AG09309 (cell line): ENCODE data around the gene GALNT16.

Experiments
- DNase-seq: peaks from one replicate; pipeline ENCODE4 v3.0.0-alpha.2; 2010; ENCODE audit warnings: low read depth
- H3K4me3 ChIP-seq: 2 replicates; pipeline ENCODE4 v1.5.1; 2011; ENCODE audit warnings: mild to moderate bottlenecking, low read depth, low read length, moderate library complexity; ENCODE audit not compliant: control insufficient read depth
- TF ChIP-seq, protein P1 (sequence below): IDR thresholded peaks from 2 replicates; pipeline ENCODE4 v1.5.1; 2011; ENCODE audit warnings: mild to moderate bottlenecking, low read depth, low read length, inconsistent platforms; ENCODE audit not compliant: insufficient read depth, control insufficient read depth; ENCODE audit errors: missing control alignments

Gene GALNT16

DNA sequence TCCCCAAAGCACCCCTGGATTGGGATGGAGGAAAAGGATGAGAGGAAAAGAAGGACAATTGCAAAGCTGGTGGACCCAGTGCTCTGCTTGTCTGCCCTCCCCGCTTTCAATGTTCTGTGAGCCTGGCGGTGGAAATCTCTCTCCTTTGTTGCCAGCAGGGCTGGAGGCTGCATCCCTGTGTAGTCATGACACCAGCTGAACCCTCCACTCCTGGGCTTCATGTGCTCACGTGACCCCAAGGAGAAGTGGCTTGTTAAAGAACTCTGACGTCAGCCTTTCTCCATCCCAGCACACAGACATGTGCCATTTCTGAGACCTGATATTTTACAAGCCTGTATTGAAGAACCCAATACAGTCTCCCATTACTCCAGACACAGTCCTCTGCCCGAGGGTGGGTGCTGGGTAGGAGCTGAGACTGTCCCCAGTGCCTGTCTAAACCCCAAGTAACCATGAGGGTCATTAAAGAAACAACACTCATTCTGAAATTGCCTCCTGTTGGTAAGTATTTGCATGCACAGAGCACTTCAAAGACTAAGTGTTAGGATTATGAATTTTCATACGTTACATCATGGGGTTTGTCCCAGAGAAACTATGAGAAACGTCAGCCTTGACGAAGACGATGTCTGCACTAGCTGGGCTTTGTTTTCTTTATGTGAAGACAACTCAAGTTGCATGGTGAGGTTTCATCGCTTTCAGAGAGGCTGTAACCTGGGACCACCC, 21.7 kb downstream of the GALNT16 start:
- no peak for DNase-seq
- no peak overlapping the region for H3K4me3 ChIP-seq
- TF ChIP-seq, protein P1, sequence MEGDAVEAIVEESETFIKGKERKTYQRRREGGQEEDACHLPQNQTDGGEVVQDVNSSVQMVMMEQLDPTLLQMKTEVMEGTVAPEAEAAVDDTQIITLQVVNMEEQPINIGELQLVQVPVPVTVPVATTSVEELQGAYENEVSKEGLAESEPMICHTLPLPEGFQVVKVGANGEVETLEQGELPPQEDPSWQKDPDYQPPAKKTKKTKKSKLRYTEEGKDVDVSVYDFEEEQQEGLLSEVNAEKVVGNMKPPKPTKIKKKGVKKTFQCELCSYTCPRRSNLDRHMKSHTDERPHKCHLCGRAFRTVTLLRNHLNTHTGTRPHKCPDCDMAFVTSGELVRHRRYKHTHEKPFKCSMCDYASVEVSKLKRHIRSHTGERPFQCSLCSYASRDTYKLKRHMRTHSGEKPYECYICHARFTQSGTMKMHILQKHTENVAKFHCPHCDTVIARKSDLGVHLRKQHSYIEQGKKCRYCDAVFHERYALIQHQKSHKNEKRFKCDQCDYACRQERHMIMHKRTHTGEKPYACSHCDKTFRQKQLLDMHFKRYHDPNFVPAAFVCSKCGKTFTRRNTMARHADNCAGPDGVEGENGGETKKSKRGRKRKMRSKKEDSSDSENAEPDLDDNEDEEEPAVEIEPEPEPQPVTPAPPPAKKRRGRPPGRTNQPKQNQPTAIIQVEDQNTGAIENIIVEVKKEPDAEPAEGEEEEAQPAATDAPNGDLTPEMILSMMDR, result no peak

DNA sequence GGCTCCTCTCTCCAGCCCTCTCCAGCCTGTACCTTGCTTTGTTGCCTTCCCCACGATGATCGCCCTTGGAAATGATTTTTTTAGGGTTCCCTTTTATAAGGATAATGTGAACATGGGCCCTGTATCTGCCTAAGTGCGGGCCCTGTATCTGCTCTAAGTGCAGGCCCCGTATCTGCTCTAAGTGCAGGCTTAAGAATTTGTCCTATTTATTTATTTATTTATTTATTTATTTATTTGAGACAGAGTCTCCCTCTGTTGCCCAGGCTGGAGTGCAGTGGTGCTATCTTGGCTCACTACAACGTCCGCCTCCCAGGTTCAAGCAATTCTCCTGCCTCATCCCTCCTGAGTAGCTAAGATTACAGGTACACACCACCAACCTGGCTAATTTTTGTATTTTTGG, 22.5 kb downstream of the GALNT16 start:
- TF ChIP-seq, protein P1, result no peak
- no peak for DNase-seq
- H3K4me3 ChIP-seq, result no peak overlapping the region

DNA sequence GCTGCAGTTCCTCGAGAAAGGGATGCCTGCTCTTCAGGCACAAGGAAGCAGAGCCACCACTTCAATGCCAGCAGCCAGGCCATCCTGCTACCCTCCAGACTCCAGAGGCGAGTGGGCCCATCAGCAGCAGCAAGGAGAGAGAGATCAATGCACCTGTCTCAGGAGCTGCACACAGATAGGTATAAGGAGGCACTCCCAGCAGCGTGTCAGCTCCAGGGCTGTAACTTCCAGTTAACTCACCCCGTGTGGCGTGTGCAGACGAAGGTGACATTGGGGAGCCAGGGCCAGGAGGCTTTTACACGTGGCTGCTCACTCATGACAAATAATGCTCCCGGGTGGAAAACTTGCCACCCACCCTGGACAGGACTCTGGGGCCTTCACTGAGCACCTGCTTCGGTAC, 24.2 kb downstream of the GALNT16 start:
- no peak for DNase-seq
- H3K4me3 ChIP-seq, result no peak overlapping the region
- TF ChIP-seq, protein P1, result no peak

DNA sequence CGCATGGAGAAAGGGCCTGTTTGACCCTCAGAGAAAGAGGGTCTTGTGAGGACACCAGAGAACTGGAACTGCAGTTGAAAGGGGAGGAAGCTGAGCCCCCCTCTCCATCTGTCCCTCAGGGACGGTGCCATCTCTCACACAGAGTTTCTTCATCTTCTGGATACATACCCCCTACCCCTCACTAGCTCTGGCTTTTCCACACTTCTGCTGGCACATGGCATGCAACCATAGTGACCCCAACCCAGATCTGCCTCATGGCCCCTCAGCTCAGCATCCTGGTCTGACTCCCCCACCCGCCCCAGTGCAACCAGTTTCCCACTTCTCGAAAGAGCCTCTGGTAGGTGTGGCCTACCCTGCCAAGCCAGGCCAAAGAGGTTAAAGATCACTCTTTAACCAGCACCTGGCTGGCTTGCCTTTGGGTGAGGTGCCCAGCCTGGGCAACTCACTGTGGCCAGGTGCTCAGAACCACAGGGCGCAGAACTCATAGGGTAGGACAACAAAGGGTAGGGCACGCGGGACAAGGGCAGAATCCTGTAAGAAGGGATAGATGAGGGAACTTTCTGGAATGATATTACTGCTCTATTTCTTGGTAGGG, 25.8 kb downstream of the GALNT16 start:
- no peak for DNase-seq

DNA sequence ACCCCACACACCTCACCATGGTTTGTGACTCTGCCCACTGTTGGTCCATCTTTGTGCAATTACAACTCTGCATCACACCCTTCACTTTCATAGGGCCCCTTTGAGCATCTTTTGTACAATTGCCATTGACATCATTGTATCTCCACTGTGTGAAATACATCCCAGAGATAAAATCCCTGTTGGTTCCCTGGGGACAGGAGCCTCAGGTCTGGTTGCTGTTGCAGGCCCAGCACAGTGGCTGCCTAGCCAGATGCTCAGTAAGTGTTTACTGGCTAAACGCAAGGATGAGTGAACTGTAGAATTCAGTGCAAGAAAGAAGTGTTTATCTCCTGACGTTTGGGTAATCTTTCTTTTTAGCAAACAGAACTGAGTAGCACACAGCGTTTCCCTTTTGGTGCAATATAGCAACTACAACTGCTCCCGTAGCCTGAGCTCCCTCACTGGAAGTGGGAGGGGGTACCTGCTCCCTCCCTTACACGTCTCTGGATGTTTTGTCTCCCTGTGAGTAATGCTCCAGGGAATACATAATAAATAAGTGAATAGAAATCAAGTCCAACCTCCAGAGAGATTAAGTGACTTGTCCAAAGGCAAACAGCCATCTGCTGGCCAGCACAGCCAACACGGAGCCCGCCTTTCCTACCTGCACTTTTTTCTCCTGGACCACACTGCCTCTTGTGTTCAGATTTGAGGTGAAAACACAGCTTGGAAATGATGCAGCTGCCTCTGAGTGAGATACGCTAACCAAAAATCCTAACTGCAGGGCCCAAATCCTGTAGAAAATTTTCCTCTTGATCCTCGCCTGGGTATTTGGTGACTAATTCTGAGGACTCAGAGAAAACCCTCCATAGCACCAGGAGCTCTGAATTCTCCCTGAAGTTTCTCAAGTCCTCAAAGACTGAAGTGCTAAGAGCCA, 27.4 kb downstream of the GALNT16 start:
- DNase-seq, result no peak
- TF ChIP-seq, protein P1, result no peak
- H3K4me3 ChIP-seq, result no peak overlapping the region

More for the DNA sequence above, 25.8 kb downstream of the GALNT16 start:
- TF ChIP-seq, protein P1, result no peak
- H3K4me3 ChIP-seq, result no peak overlapping the region

DNA sequence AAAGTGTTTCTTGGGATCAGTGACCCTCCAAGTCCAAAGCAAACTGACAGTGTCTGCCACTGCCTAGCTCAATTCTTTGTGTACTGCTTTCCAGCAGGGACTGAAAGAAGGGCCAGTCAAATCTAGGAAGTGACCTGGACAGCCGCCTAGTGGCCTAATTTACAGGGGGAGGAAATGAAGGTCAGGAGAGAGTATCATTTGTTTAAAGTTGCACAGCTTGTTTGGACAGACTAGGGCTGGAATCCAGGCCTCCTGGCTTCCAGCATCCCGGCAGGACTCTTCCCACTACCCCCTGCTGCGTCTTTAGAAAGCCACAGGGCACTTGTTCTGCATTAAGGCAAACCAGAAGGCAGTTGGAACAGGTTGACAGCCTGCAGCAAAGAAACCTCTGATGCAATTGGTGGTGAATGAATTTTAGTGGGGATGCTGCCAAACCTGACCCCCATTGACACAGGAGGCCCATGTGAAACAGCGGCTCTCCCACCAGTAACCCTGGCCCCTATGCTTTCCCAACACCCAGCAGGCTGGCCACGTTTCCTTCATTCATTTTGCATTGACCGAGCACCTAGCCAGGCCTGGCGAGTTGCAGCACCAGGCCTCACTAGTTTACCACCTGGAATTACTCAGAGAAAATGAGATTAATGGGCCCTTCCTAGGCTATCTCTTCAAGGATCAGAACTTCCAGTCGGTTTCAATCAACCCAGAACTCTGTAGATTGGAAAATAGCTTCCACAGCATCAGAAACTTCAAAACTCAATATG, 28.2 kb downstream of the GALNT16 start:
- DNase-seq, result peak; percentile 72
- TF ChIP-seq, protein P1, result peak; percentile 60
- no peak overlapping the region for H3K4me3 ChIP-seq
